BLaER1 treated with 17β-estradiol and CSF1 and Interleukin-3, amounts not matched to agents 10 nM and 100 nM (cell line): ENCODE measurements around the gene C16orf46.

ENCODE experiments used
- H3K27ac ChIP-seq, 11 experiments: shearing (Covaris generic); formaldehyde crosslinking; 2 replicates each; pipeline ENCODE4 v1.8.1; 2022
- H3K27me3 ChIP-seq, 11 experiments: shearing (Covaris generic); formaldehyde crosslinking; 2 replicates each; pipeline ENCODE4 v1.8.1; 2022
- H3K36me3 ChIP-seq, 11 experiments: shearing (Covaris generic); formaldehyde crosslinking; 2 replicates each; pipeline ENCODE4 v1.8.1; 2022
- H3K4me1 ChIP-seq, 10 experiments: shearing (Covaris generic); formaldehyde crosslinking; 2 replicates each; pipeline ENCODE4 v1.8.1; 2022
- H3K4me2 ChIP-seq, 11 experiments: shearing (Covaris generic); formaldehyde crosslinking; 2 replicates each; pipeline ENCODE4 v1.8.1; 2022
- H3K4me3 ChIP-seq, 10 experiments: shearing (Covaris generic); formaldehyde crosslinking; 2 replicates each; pipeline ENCODE4 v1.8.1; 2022
- H3K9ac ChIP-seq, 11 experiments: shearing (Covaris generic); formaldehyde crosslinking; 2 replicates each; pipeline ENCODE4 v1.8.1; 2022
- H3K9me3 ChIP-seq, 11 experiments: shearing (Covaris generic); formaldehyde crosslinking; replicated peaks in 1 of 11; 2 replicates each; pipeline ENCODE4 v1.8.1; 2022
- H4K20me1 ChIP-seq, 11 experiments: shearing (Covaris generic); formaldehyde crosslinking; 2 replicates each; pipeline ENCODE4 v1.8.1; 2022
- Cebpa-rat ChIP-seq, 11 experiments: shearing (Covaris generic); IDR thresholded peaks; 2 replicates each; pipeline ENCODE4 v1.8.1; 2022

Gene C16orf46

GRCh38 chr16:81040131-81040530, 36.9 kb downstream of the C16orf46 start:
- Histone ChIP-seq H3K4me2 (peak overlapping the region in 2 of 11 experiments; percentile 15 to 38; a peak in 2 of 22 replicates), H3K27ac (no peak overlapping the region), H3K9me3 (no peaks in the 10 kb centered on the region), H4K20me1 (peaks cover 0 to 59% (median 34%) of the 10 kb centered on the region in 11 experiments; a peak in 16 of 22 replicates), H3K4me1 (peaks cover 12 to 41% (median 16%) of the 10 kb centered on the region in 10 experiments), H3K9ac (no peak overlapping the region), H3K27me3 (no peaks in the 10 kb centered on the region), H3K4me3 (no peak overlapping the region), H3K36me3 (peaks cover 43 to 78% (median 75%) of the 10 kb centered on the region in 11 experiments)
- no peak for TF ChIP-seq Cebpa-rat (IDR thresholded peaks at IDR 0.05)

GRCh38 chr16:81036751-81037350, 40.2 kb downstream of the C16orf46 start:
- Histone ChIP-seq H3K9ac (peak overlapping the region; percentile 90 to 98 (median 93); a peak in 21 of 22 replicates), H3K4me3 (peak overlapping the region; percentile 93 to 100 (median 96)), H4K20me1 (peaks cover 0 to 59% (median 34%) of the 10 kb centered on the region in 11 experiments; a peak in 16 of 22 replicates), H3K27ac (peak overlapping the region; percentile 82 to 91 (median 88); a peak in 21 of 22 replicates), H3K27me3 (no peaks in the 10 kb centered on the region), H3K4me2 (peak overlapping the region; percentile 81 to 93 (median 85)), H3K9me3 (peaks cover 0 to 4% (median 0%) of the 10 kb centered on the region in 11 experiments; a peak in 1 of 22 replicates), H3K4me1 (peaks cover 12 to 41% (median 16%) of the 10 kb centered on the region in 10 experiments), H3K36me3 (peaks cover 10 to 57% (median 49%) of the 10 kb centered on the region in 11 experiments)
- TF ChIP-seq Cebpa-rat (IDR thresholded peaks at IDR 0.05) = no peak

GRCh38 chr16:81035975-81036750, 40.9 kb downstream of the C16orf46 start:
- Histone ChIP-seq H3K36me3 (peaks cover 3 to 57% (median 48%) of the 10 kb centered on the region in 11 experiments; a peak in 20 of 22 replicates), H3K9ac (peak overlapping the region; percentile 90 to 98 (median 93)), H3K4me1 (peaks cover 12 to 41% (median 16%) of the 10 kb centered on the region in 10 experiments), H4K20me1 (peaks cover 0 to 53% (median 34%) of the 10 kb centered on the region in 11 experiments; a peak in 16 of 22 replicates), H3K4me2 (peak overlapping the region; percentile 81 to 93 (median 85)), H3K27ac (peak overlapping the region; percentile 82 to 91 (median 88)), H3K4me3 (peak overlapping the region; percentile 93 to 100 (median 96)), H3K27me3 (no peaks in the 10 kb centered on the region), H3K9me3 (peaks cover 0 to 4% (median 0%) of the 10 kb centered on the region in 11 experiments; a peak in 1 of 22 replicates)
- TF ChIP-seq Cebpa-rat (IDR thresholded peaks at IDR 0.05) = no peak

GRCh38 chr16:81035398-81035974, 41.6 kb downstream of the C16orf46 start, which contains the start of gene ATMIN:
Gene ATMIN, plus strand, starts transcription at chr16:81035842. Its CDS starts 29 bp downstream, at chr16:81035871.
- peak within 1 kb of the TSS; percentile 82 to 91 (median 88) for H3K27ac ChIP-seq
- H3K4me1 ChIP-seq = peaks cover 12 to 41% (median 16%) of the 10 kb centered on the region in 10 experiments
- peak within 1 kb of the TSS; percentile 93 to 100 (median 96) for H3K4me3 ChIP-seq
- H4K20me1 ChIP-seq = peaks cover 0 to 46% (median 27%) of the 10 kb centered on the region in 11 experiments; a peak in 16 of 22 replicates
- H3K9ac ChIP-seq = peak within 1 kb of the TSS; percentile 90 to 98 (median 93)
- H3K4me2 ChIP-seq = peak within 1 kb of the TSS; percentile 81 to 93 (median 85)
- TF ChIP-seq Cebpa-rat (IDR thresholded peaks at IDR 0.05) = no peak
- peaks cover 0 to 4% (median 0%) of the 10 kb centered on the region in 11 experiments; a peak in 1 of 22 replicates for H3K9me3 ChIP-seq
- no peaks in the 10 kb centered on the region for H3K27me3 ChIP-seq
- peaks cover 3 to 57% (median 48%) of the 10 kb centered on the region in 11 experiments; a peak in 19 of 22 replicates for H3K36me3 ChIP-seq

- Histone ChIP-seq H3K36me3 (peaks cover 37 to 77% (median 72%) of the 10 kb centered on the region in 11 experiments), H3K27me3 (no peaks in the 10 kb centered on the region), H4K20me1 (no peaks in the 10 kb centered on the region), H3K9me3 (peaks cover 0 to 4% (median 0%) of the 10 kb centered on the region in 11 experiments; a peak in 1 of 22 replicates), H3K4me3 (no peak overlapping the region), H3K4me2 (no peak overlapping the region), H3K9ac (no peak overlapping the region), H3K27ac (no peak overlapping the region), H3K4me1 (no peaks in the 10 kb centered on the region)
- no peak for TF ChIP-seq Cebpa-rat (IDR thresholded peaks at IDR 0.05)
These were observed 47.0 kb downstream of the C16orf46 start for GRCh38 chr16:81029930-81030604.

- no peak overlapping the region for H3K4me2 ChIP-seq
- H3K9me3 ChIP-seq = no peaks in the 10 kb centered on the region
- H4K20me1 ChIP-seq = no peaks in the 10 kb centered on the region; a peak in 2 of 22 replicates
- no peak overlapping the region for H3K4me3 ChIP-seq
- no peaks in the 10 kb centered on the region for H3K4me1 ChIP-seq
- H3K27me3 ChIP-seq = no peaks in the 10 kb centered on the region
- no peak overlapping the region for H3K27ac ChIP-seq
- peaks cover 60 to 98% (median 95%) of the 10 kb centered on the region in 11 experiments for H3K36me3 ChIP-seq
- no peak for TF ChIP-seq Cebpa-rat (IDR thresholded peaks at IDR 0.05)
- no peak overlapping the region for H3K9ac ChIP-seq
These were observed 50.6 kb downstream of the C16orf46 start for GRCh38 chr16:81026429-81026828.

GRCh38 chr16:81018496-81018895, 58.5 kb downstream of the C16orf46 start:
- no peak overlapping the region for H3K4me2 ChIP-seq
- no peak overlapping the region for H3K27ac ChIP-seq
- H3K36me3 ChIP-seq = peaks cover 79 to 100% (median 100%) of the 10 kb centered on the region in 11 experiments
- H4K20me1 ChIP-seq = peaks cover 0 to 11% (median 0%) of the 10 kb centered on the region in 11 experiments; a peak in 6 of 22 replicates
- no peaks in the 10 kb centered on the region for H3K27me3 ChIP-seq
- no peaks in the 10 kb centered on the region; a peak in 1 of 20 replicates for H3K4me1 ChIP-seq
- H3K9ac ChIP-seq = no peak overlapping the region
- no peaks in the 10 kb centered on the region for H3K9me3 ChIP-seq
- no peak for TF ChIP-seq Cebpa-rat (IDR thresholded peaks at IDR 0.05)
- no peak overlapping the region for H3K4me3 ChIP-seq

GRCh38 chr16:81014672-81015071, 62.4 kb downstream of the C16orf46 start:
- no peaks in the 10 kb centered on the region; a peak in 1 of 20 replicates for H3K4me1 ChIP-seq
- no peak overlapping the region for H3K27ac ChIP-seq
- H3K4me3 ChIP-seq = no peak overlapping the region
- H3K9me3 ChIP-seq = no peaks in the 10 kb centered on the region
- H3K4me2 ChIP-seq = no peak overlapping the region
- H4K20me1 ChIP-seq = peaks cover 0 to 36% (median 20%) of the 10 kb centered on the region in 11 experiments; a peak in 12 of 22 replicates
- H3K36me3 ChIP-seq = peaks cover 51 to 100% (median 99%) of the 10 kb centered on the region in 11 experiments
- H3K9ac ChIP-seq = no peak overlapping the region
- no peaks in the 10 kb centered on the region for H3K27me3 ChIP-seq
- no peak for TF ChIP-seq Cebpa-rat (IDR thresholded peaks at IDR 0.05)
